ENCODE measurements around the gene GPR152. TPM values are rescaled to one million over a fixed set of nuclear protein-coding genes. Genes with fewer than 3 reads are reported as not detected.
A peak's percentile ranks its signal among the peaks of the same experiment; 100 is the strongest.
"Not testable (repeated sequence)": the region's sequence is repeated elsewhere in the genome, so short reads cannot be mapped to it uniquely, and the experiment has no call there.

GPR152 gene
- polyA plus RNA-seq, 1 donor from 2014 or later, result 1.8 TPM

GRCh38 chr11:67410369-67410831 is 42.1 kb downstream of the GPR152 start:
- Mint-ChIP-seq H3K27ac (peak overlapping the region; percentile 93 to 100 (median 96)), H3K36me3 (peaks cover 9% of the 10 kb centered on the region), H3K27me3 (peaks cover 3% of the 10 kb centered on the region), H3K4me1 (peaks cover 56 to 62% (median 59%) of the 10 kb centered on the region in 3 donors), H3K9me3 (no peaks in the 10 kb centered on the region), H3K4me3 (peak overlapping the region; percentile 90 to 100 (median 94))

DNA sequence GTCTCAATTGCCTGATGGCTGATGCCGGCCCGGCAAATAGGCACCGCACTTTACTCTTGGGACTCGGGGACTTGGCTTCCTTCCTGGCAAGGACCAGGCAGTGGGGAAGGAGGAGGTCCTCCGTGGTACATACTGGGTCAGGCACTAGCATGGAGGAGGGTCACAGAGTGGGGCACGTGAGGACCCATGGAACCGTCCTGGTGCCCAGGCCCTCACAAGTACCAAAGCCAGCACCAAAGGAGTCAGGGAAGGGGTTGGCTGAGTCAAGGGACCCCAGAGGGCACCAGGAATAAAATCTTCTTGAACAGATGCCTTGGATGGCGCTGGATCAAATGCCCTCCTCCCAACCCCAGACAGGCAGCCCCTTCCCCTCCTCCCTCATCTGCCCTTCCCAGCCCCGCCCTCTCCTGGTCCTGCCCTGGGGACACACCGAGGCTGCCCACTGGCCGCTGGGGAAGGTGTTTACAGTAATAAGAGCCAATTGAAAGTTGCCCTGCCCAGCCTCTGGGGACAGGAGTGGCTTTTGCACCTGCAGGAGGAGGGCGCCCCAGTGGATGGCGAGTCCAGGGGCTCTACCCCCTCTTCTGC is 42.7 kb downstream of the GPR152 start:
- H3K9me3 Mint-ChIP-seq, result no peaks in the 10 kb centered on the region

GRCh38 chr11:67409261-67409666 is 43.3 kb downstream of the GPR152 start:
- Mint-ChIP-seq H3K4me1 (peaks cover 56 to 63% (median 61%) of the 10 kb centered on the region in 3 donors), H3K27me3 (peaks cover 3% of the 10 kb centered on the region), H3K27ac (peak overlapping the region; percentile 96 to 100 (median 96)), H3K9me3 (no peaks in the 10 kb centered on the region), H3K36me3 (peaks cover 9% of the 10 kb centered on the region), H3K4me3 (peak overlapping the region; percentile 80 to 100 (median 94))

More for the DNA sequence above, 42.7 kb downstream of the GPR152 start:
- Mint-ChIP-seq H3K4me3 (peak overlapping the region; percentile 90 to 100 (median 94)), H3K27me3 (peaks cover 3% of the 10 kb centered on the region), H3K36me3 (peaks cover 9% of the 10 kb centered on the region), H3K4me1 (peaks cover 56 to 63% (median 59%) of the 10 kb centered on the region in 3 donors), H3K27ac (peak overlapping the region; percentile 96 to 100 (median 96))

GRCh38 chr11:67408437-67409200 is 43.9 kb downstream of the GPR152 start:
- Mint-ChIP-seq H3K9me3 (no peaks in the 10 kb centered on the region), H3K4me3 (peak overlapping the region; percentile 90 to 100 (median 96)), H3K4me1 (peaks cover 56 to 63% (median 63%) of the 10 kb centered on the region in 3 donors), H3K27ac (peak overlapping the region; percentile 92 to 100 (median 95)), H3K27me3 (peaks cover 3% of the 10 kb centered on the region), H3K36me3 (peaks cover 9% of the 10 kb centered on the region)

DNA sequence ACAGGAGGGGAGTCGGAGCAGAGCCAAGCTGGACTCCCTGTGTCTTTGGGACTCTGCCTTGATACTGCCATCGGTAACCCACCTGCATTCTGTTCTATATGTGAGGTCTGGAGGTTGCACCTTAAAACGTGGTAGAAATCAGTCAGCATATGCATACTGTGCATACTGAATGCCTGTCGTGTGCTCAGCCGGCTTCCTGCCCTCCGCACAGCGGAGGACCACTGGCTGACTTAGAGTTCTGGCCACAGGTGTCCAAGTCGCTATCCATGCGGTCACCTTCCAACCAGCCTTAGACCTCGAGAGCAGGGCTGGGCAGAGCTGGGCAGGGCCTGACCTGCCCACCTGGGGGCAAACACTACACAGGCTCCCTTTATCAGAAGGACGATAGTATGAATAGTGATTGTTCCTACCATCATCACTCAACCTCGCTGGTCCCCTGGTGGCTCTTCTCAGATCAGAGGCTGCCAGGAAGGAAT is 44.8 kb downstream of the GPR152 start:
- peak overlapping the region; percentile 77 to 100 (median 96) for H3K4me3 Mint-ChIP-seq
- peaks cover 9% of the 10 kb centered on the region for H3K36me3 Mint-ChIP-seq
- H3K9me3 Mint-ChIP-seq, result no peaks in the 10 kb centered on the region
- H3K27ac Mint-ChIP-seq, result peak overlapping the region; percentile 92 to 100 (median 95)
- H3K4me1 Mint-ChIP-seq, result peaks cover 50 to 56% (median 55%) of the 10 kb centered on the region in 3 donors
- peaks cover 2% of the 10 kb centered on the region for H3K27me3 Mint-ChIP-seq

DNA sequence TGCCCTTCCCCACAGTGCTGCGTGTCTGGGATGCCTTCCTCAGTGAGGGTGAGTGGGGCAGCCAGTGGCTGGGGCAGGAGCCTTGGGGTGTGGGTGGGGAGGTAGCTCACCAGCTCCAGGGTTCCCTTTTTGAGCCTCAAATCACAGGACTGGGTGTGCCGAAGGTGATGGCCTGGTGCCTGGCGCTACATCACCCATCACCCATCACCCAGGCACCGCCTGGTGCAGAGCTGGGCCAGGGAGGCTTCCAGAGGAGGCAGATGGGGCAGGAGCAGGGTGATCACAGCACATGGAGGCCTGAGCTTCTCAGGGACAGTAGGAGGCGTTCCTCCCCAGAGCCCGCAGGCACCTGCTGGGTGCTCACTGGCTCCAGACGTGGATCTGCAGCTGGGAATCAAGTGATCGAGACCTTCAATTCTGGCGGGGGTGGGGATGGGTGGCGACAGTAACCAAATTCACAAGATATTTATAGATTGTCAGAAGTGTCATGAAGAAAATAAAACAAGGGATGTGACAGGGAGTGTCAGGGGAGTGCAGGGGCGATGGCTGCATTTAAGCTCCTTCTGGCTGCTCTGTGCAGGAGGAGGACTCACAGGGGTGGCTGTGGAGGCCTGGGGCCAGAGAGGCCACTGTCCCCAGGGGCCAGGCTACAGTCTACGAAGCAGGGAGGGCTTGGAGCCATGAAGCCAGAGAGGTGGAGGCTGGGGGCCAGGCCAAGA is 45.4 kb downstream of the GPR152 start:
- Mint-ChIP-seq H3K36me3 (peaks cover 9% of the 10 kb centered on the region), H3K4me3 (peak overlapping the region; percentile 77 to 100 (median 96)), H3K27ac (peak overlapping the region in 2 of 3 donors; percentile 95 to 100), H3K9me3 (no peaks in the 10 kb centered on the region), H3K4me1 (peaks cover 49 to 54% (median 49%) of the 10 kb centered on the region in 3 donors), H3K27me3 (no peaks in the 10 kb centered on the region)

DNA sequence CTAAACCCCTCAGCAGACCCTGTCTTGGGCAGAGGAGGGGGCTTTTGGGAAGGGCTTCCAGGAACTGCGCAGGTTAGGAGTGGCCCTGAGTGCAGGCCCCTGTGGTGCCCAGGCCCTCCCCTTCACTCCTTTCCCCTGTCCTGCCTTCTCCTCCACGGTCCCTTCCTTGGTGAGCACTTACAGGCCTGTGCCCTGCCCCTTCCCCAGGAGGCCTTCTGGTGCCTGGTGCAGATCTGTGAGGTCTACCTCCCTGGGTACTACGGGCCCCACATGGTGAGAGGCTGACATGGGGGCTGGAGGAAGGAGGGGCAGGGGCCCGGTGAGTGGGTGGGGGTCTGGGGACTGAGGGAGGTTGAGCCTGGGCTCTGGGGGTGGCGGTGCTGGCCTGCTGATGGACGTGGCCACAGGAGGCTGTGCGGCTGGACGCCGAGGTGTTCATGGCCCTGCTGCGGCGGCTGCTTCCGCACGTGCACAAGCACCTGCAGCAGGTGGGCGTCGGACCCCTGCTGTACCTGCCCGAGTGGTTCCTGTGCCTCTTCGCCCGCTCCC is 46.0 kb downstream of the GPR152 start:
- Mint-ChIP-seq H3K27ac (peak overlapping the region; percentile 85 to 100 (median 87)), H3K36me3 (peaks cover 9% of the 10 kb centered on the region), H3K4me3 (peak overlapping the region; percentile 77 to 100 (median 98)), H3K9me3 (no peaks in the 10 kb centered on the region), H3K4me1 (peaks cover 43 to 50% (median 46%) of the 10 kb centered on the region in 3 donors), H3K27me3 (no peaks in the 10 kb centered on the region)

GRCh38 chr11:67405688-67406339 is 46.7 kb downstream of the GPR152 start:
- H3K4me3 Mint-ChIP-seq, result peak overlapping the region; percentile 91 to 100 (median 98)
- no peaks in the 10 kb centered on the region for H3K27me3 Mint-ChIP-seq
- H3K36me3 Mint-ChIP-seq, result peaks cover 9% of the 10 kb centered on the region
- H3K4me1 Mint-ChIP-seq, result peaks cover 38 to 43% (median 41%) of the 10 kb centered on the region in 3 donors
- H3K9me3 Mint-ChIP-seq, result no peaks in the 10 kb centered on the region
- H3K27ac Mint-ChIP-seq, result peak overlapping the region; percentile 85 to 100 (median 87)

GRCh38 chr11:67405196-67405567 is 47.3 kb downstream of the GPR152 start:
- Mint-ChIP-seq H3K9me3 (no peaks in the 10 kb centered on the region), H3K27me3 (no peaks in the 10 kb centered on the region), H3K27ac (peak overlapping the region; percentile 47 to 100 (median 87)), H3K4me3 (peak overlapping the region; percentile 91 to 100 (median 96)), H3K36me3 (peaks cover 9% of the 10 kb centered on the region), H3K4me1 (peaks cover 37 to 43% (median 39%) of the 10 kb centered on the region in 3 donors)

DNA sequence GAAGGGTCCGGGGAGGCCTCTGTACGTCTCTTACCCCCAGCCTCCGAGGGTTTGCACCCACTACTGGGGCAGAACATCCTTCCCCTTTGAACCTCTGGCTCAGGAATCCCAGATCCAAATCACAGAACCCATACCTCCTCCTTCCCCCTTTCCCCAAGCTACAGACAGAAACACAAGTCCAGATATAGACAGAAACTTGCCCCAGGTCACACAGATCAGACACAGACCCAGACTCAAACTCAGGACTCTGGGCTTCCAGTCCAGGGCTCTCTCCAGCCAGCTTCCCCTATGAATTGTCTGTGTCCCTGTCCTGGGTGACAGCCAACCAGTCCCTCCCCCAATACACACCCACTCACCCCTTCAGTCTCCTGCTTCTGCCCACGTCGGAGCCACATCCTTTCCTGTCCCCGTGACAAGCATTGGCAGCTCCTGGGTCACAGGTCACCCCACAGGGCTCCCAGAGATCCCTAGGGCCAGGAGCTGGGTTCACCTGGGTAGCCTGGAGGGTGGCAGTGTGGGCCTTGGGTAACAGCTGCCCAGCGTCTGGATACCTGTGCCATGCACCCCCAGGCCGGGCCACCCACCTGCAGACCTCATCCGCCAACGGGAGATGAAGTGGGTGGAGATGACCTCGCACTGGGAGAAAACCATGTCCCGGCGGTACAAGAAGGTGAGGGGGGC is 47.9 kb downstream of the GPR152 start:
- H3K9me3 Mint-ChIP-seq, result no peaks in the 10 kb centered on the region
- H3K4me1 Mint-ChIP-seq, result peaks cover 35 to 41% (median 35%) of the 10 kb centered on the region in 3 donors
- H3K27ac Mint-ChIP-seq, result peak overlapping the region; percentile 36 to 100 (median 97)
- peaks cover 7% of the 10 kb centered on the region for H3K36me3 Mint-ChIP-seq
- no peaks in the 10 kb centered on the region for H3K27me3 Mint-ChIP-seq
- H3K4me3 Mint-ChIP-seq, result peak overlapping the region; percentile 91 to 100 (median 96)

DNA sequence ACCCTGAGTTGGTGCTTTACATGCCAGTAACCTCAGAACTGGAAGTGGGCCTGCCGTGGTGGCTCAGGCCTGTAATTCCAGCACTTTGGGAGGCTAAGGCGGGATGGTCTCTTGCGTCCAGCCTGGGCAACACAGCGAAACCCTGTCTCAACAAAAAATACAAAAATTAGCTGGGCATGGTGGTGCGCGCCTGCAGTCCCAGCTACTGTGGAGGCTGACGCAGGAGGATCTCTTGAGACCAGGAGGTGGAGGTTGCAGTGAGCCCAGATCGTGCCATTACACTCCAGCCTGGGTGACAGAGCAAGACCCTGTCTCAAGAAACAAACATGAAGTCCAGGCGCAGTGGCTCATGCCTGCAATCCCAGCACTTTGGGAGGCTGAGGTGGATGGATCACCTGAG is 49.4 kb downstream of the GPR152 start:
- peak overlapping the region; percentile 96 to 100 (median 97) for H3K27ac Mint-ChIP-seq
- peak overlapping the region; percentile 91 to 100 (median 96) for H3K4me3 Mint-ChIP-seq
- H3K27me3 Mint-ChIP-seq, H3K9me3 Mint-ChIP-seq, H3K36me3 Mint-ChIP-seq: not testable (repeated sequence)
- peaks cover 24 to 34% (median 29%) of the 10 kb centered on the region in 3 donors for H3K4me1 Mint-ChIP-seq

DNA sequence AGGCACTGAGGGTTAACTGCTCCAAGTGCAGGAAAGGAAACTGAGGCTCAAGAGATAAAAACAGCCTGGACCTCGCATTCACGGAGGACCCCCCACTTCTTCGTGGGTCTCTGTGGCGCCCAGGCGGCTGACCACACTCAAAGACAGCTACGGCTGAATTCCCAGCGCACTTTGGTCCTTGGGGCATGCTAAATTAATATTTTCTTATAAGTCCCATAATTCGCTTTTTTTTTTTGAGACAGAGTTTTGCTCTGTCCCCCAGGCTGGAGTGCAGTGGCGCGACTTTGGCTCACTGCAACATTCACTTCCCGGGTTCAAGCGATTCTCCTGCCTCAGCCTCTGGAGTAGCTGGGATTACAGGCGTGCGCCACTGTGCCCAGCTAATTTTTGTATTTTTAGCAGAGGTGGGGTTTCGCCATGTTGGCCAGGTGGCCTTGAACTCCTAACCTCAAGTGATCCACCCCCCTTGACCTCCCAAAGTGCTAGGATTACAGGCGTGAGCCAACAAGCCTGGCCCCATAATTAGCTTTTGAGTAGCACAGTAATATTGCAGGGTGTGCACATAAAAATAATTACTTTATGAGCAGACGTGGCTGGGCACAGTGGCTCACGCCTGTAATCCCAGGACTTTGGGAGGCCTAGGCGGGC is 50.2 kb downstream of the GPR152 start:
- not testable (repeated sequence) for H3K27me3 Mint-ChIP-seq, H3K9me3 Mint-ChIP-seq, H3K36me3 Mint-ChIP-seq
- H3K4me1 Mint-ChIP-seq, result peaks cover 18 to 28% (median 21%) of the 10 kb centered on the region in 3 donors
- peak overlapping the region; percentile 93 to 97 (median 95) for H3K27ac Mint-ChIP-seq
- peak overlapping the region; percentile 91 to 100 (median 93) for H3K4me3 Mint-ChIP-seq

Measured in IgD-negative memory B cell (primary cell).